Natural killer cell (primary cell): ENCODE results near the gene CENPB. TPM values are rescaled to one million over a fixed set of nuclear protein-coding genes. Genes with fewer than 3 reads are reported as not detected.

Experiments used
- ATAC-seq, 3 donors: fragments of 150-1000 bp in 2 of 3; fragments of 200-7000 bp in 1 of 3; cut with Tn5 transposase; 1 replicate in 1 of 3; 2 replicates in 2 of 3; pipeline ENCODE4 v1.10.0; 2021; ENCODE audit warnings: mild to moderate bottlenecking in 2 of 3, moderate library complexity in 2 of 3
- DNase-seq, 2 donors: peaks; one replicate each; pipeline versions ENCODE4 v3.0.0 to v3.0.0-alpha.2; 2013 to 2021; ENCODE audit warnings: mixed read lengths in 1 of 2
- H3K27ac ChIP-seq: one replicate; pipeline ENCODE4 v1.5.1; 2013; ENCODE audit warnings: mild to moderate bottlenecking, low read length
- H3K27me3 ChIP-seq: one replicate; pipeline ENCODE4 v1.6.1; 2013; ENCODE audit warnings: low read length; ENCODE audit not compliant: control insufficient read depth, insufficient read depth
- H3K36me3 ChIP-seq: one replicate; pipeline ENCODE4 v1.6.1; 2013; ENCODE audit warnings: low read length; ENCODE audit not compliant: control insufficient read depth, insufficient read depth
- H3K4me1 ChIP-seq: one replicate; pipeline ENCODE4 v1.6.1; 2013; ENCODE audit warnings: low read length; ENCODE audit not compliant: control insufficient read depth, insufficient read depth
- H3K4me3 ChIP-seq: one replicate; pipeline ENCODE4 v1.5.1; 2013; ENCODE audit warnings: low read length
- H3K9me3 ChIP-seq: one replicate; pipeline ENCODE4 v1.6.1; 2013; ENCODE audit warnings: low read length; ENCODE audit not compliant: control insufficient read depth, insufficient read depth
- H3K27ac Mint-ChIP-seq, 2 donors: one replicate each; pipeline ENCODE4 v1.8.0; 2022; ENCODE audit warnings: mild to moderate bottlenecking in 2 of 2, mixed read lengths in 2 of 2, moderate library complexity in 1 of 2
- H3K27me3 Mint-ChIP-seq, 2 donors: one replicate each; pipeline ENCODE4 v1.8.0; 2022; ENCODE audit warnings: low read depth in 2 of 2, mixed read lengths in 2 of 2
- H3K36me3 Mint-ChIP-seq: one replicate; pipeline ENCODE4 v1.8.0; 2022; ENCODE audit warnings: mixed read lengths
- H3K4me1 Mint-ChIP-seq, 2 donors: one replicate each; pipeline ENCODE4 v1.8.0; 2022; ENCODE audit warnings: mixed read lengths in 2 of 2
- H3K4me3 Mint-ChIP-seq: one replicate; pipeline ENCODE4 v1.8.0; 2022; ENCODE audit warnings: mild to moderate bottlenecking, moderate library complexity, mixed read lengths
- H3K9me3 Mint-ChIP-seq, 2 donors: one replicate each; pipeline ENCODE4 v1.8.0; 2022; ENCODE audit warnings: mixed read lengths in 2 of 2
- CTCF ChIP-seq: fragments of 200-600 bp; IDR thresholded peaks from one replicate; pipeline ENCODE4 v1.8.0; 2022; ENCODE audit warnings: antibody characterized with exemption
- WGBS: methylation state at CpG from one replicate; pipeline ENCODE4 v1.1.7; 2013; ENCODE audit warnings: missing lambda C conversion rate; ENCODE audit not compliant: insufficient coverage; 5-methylcytosine and 5-hydroxymethylcytosine counted together
- intact Hi-C: fragments of 100-400 bp; cut with micrococcal nuclease; formaldehyde crosslinking; loops from one replicate; pipeline ENCODE4 v1.14.2; 2022
- total RNA-seq, 4 donors: library from RNA; stranded (reverse); fragments of 120-200 nt in 1 of 4; gene quantifications; one replicate each; pipeline versions ENCODE4 v1.2.3 to v1.2.4, GENCODE V29; 2013 to 2022

CENPB gene
- total RNA-seq, 3 donors from 2014 or later (not counting 1 experiment from before 2014, with no cell fraction given) = 46.7 to 62.6 (median 55.4) TPM

DNA sequence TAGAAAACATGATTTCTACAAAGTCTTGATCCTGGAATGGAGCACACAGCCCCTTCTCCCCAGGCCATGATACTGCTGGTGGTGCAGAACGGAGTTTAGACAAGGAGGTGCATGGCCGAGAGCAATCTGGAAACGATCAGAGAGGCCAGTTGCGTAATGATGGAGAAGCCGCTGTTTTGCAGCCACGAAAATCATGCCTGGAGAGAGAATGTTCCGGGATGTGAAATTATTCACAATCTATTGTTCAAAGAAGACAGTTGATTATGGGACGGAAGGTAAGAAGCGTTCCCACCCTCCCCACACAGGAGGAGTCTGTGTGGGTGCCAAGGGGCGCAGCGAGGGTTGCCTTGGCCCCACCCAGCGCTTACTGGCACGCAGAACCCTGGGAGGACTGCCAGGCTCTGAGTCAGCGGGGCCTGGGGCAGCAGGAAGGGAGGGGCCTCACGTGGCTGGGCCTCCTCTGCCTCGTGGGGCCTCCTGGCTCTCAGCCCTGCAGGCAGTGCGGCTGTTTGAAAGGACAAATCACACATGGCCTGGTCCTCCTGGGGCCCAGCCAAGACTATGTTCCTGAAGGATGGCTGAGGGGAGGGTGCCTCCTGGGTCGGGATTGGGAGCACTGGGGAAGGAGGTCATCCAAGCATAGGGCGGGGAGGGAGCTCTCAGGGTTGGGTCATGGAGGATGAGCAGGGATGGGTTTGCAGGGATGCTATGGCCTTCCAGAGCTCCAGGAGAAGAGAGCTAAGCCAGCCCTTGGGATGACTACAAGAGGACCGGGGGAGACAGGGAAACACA lies 25.1 kb upstream of the CENPB start:
- Histone ChIP-seq H3K27me3 (no peaks in the 10 kb centered on the region), H3K9me3 (no peaks in the 10 kb centered on the region), H3K27ac (peak overlapping the region; percentile 94), H3K4me1 (peaks cover 89% of the 10 kb centered on the region), H3K36me3 (peaks cover 3% of the 10 kb centered on the region), H3K4me3 (peak overlapping the region; percentile 52)
- no peak for TF ChIP-seq CTCF
- ATAC-seq = peak; percentile 81 to 89 (median 85)
- intact Hi-C loops = loop anchor here (1.0 kb wide), 2 partner anchors 9 to 16 kb away; partner anchors contain the start of gene AP5S1
- no peaks in the 10 kb centered on the region for H3K9me3 Mint-ChIP-seq
- H3K36me3 Mint-ChIP-seq = no peaks in the 10 kb centered on the region
- peaks cover 60 to 74% of the 10 kb centered on the region in 2 donors for H3K4me1 Mint-ChIP-seq
- H3K27me3 Mint-ChIP-seq = no peaks in the 10 kb centered on the region
- H3K27ac Mint-ChIP-seq = peak overlapping the region; percentile 95 to 99
- WGBS = 11% methylated on average over 19 of the region's 20 CpGs
- H3K4me3 Mint-ChIP-seq = peak overlapping the region; percentile 94
- DNase-seq = peak; percentile 79 to 97

DNA sequence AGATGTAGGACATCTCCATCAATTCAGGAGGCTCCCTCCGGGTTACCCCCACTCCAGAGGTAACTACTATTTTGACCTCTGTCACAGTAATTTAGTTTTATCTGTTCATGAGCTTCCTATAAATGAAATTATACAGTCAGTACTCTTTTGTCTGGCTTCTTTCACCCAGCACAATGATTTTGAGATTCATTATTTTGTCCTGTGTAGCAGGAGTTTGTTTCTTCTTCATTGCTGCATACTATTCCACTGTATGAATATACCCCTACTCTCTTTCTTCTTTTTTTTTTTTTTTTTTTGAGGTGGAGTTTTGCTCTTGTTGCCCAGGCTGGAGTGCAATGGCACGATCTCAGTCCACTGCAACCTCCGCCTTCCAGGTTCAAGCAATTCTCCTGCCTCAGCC lies 22.0 kb upstream of the CENPB start:
- Mint-ChIP-seq H3K4me1 (peaks cover 48 to 70% of the 10 kb centered on the region in 2 donors), H3K4me3 (no peak overlapping the region), H3K27me3 (no peaks in the 10 kb centered on the region), H3K27ac (no peak overlapping the region), H3K9me3 (no peaks in the 10 kb centered on the region), H3K36me3 (peaks cover 8% of the 10 kb centered on the region)
- H3K4me3 ChIP-seq = no peak overlapping the region
- peaks cover 31% of the 10 kb centered on the region for H3K36me3 ChIP-seq
- no peaks in the 10 kb centered on the region for H3K9me3 ChIP-seq
- DNase-seq (no peak), ATAC-seq (no peak)
- intact Hi-C loops = no loop called here
- no peak overlapping the region for H3K27ac ChIP-seq
- H3K27me3 ChIP-seq = no peaks in the 10 kb centered on the region
- TF ChIP-seq CTCF = no peak
- H3K4me1 ChIP-seq = peaks cover 83% of the 10 kb centered on the region
- WGBS = 95% methylated on average over 2 of the region's 3 CpGs

GRCh38 chr20:3804781-3805180 lies 18.2 kb upstream of the CENPB start:
- no peak for ATAC-seq
- intact Hi-C loops = no loop called here
- H3K4me1 Mint-ChIP-seq = peaks cover 19 to 53% of the 10 kb centered on the region in 2 donors

More at GRCh38 chr20:3804781-3805180, 18.2 kb upstream of the CENPB start:
- WGBS = 96% methylated on average over 11 of the region's 11 CpGs
- TF ChIP-seq CTCF = no peak
- Histone ChIP-seq H3K9me3 (no peaks in the 10 kb centered on the region), H3K36me3 (peaks cover 69% of the 10 kb centered on the region), H3K4me1 (peaks cover 82% of the 10 kb centered on the region), H3K4me3 (no peak overlapping the region), H3K27ac (no peak overlapping the region), H3K27me3 (no peaks in the 10 kb centered on the region)
- Mint-ChIP-seq H3K27me3 (no peaks in the 10 kb centered on the region), H3K36me3 (peaks cover 19% of the 10 kb centered on the region), H3K4me3 (no peak overlapping the region), H3K27ac (peak overlapping the region; percentile 52 to 81), H3K9me3 (no peaks in the 10 kb centered on the region)
- DNase-seq = no peak
